Activated CD8-positive, alpha-beta T cell treated with anti-CD3 and anti-CD28 coated beads, Interleukin-2, amount 10 ng/mL, durations not matched to agents 7 days and 5 days (primary cell): ENCODE measurements around the gene ZCCHC14. TPM values are rescaled to one million over a fixed set of nuclear protein-coding genes. Genes with fewer than 3 reads are reported as not detected.
"Not testable (repeated sequence)": the region's sequence is repeated elsewhere in the genome, so short reads cannot be mapped to it uniquely, and the experiment has no call there.

ENCODE experiments used
- ATAC-seq: fragments of 150-1000 bp; cut with Tn5 transposase; one replicate; pipeline ENCODE4 v1.10.0; 2021; ENCODE audit warnings: moderate library complexity
- CTCF ChIA-PET: fragments of 350-600 bp; sonication (Branson Sonifier 250); formaldehyde crosslinking; loops from one replicate; lab custom pipeline; 2021; ENCODE audit warnings: antibody characterized with exemption; lab: Charles Lee
- POLR2A ChIA-PET: fragments of 350-600 bp; sonication (Branson Sonifier 250); formaldehyde crosslinking; loops from one replicate; lab custom pipeline; 2021; ENCODE audit warnings: antibody characterized with exemption; lab: Charles Lee
- DNase-seq: peaks from one replicate; pipeline ENCODE4 v3.0.0-alpha.2; 2020
- H3K27ac Mint-ChIP-seq: one replicate; pipeline ENCODE4 v1.8.0; 2021; ENCODE audit warnings: mild to moderate bottlenecking, mixed read lengths
- H3K27me3 Mint-ChIP-seq: one replicate; pipeline ENCODE4 v1.8.0; 2021; ENCODE audit warnings: low read depth, mixed read lengths
- H3K36me3 Mint-ChIP-seq: one replicate; pipeline ENCODE4 v1.8.0; 2021; ENCODE audit warnings: low read depth, mixed read lengths
- H3K4me1 Mint-ChIP-seq: one replicate; pipeline ENCODE4 v1.8.0; 2021; ENCODE audit warnings: low read depth, mixed read lengths
- H3K4me3 Mint-ChIP-seq: one replicate; pipeline ENCODE4 v1.8.0; 2021; ENCODE audit warnings: mild to moderate bottlenecking, mixed read lengths
- H3K9me3 Mint-ChIP-seq: one replicate; pipeline ENCODE4 v1.8.0; 2022; ENCODE audit warnings: mixed read lengths; ENCODE audit not compliant: insufficient read depth
- total RNA-seq, 2 experiments: library from RNA; stranded (reverse); gene quantifications; one replicate each; pipeline ENCODE4 v1.2.3, GENCODE V29; 2021

ZCCHC14 gene
- total RNA-seq, 2 experiments from 2014 or later, result 2.6 to 2.7 TPM

DNA sequence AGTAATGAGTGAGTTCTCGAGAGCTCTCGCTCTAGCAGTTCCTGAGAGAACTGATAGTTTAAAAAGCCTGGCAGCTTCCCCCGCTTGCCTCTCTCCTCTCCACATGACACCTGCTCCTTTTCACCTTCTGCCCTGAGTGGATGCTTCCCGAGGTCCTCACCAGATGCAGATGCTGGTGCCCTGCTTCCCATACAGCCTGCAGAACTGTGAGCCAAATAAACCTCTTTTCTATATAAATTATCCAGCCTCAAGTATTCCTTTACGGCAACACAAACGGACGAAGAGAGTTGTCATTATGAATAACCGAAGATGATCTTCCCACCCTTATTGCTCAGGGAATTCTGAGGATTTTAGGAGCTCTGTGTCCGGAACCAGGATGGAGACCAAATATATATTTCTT, 41.9 kb upstream of the ZCCHC14 start:
- no peak overlapping the region for H3K4me3 Mint-ChIP-seq
- no peaks in the 10 kb centered on the region for H3K4me1 Mint-ChIP-seq
- H3K36me3 Mint-ChIP-seq, result peaks cover 2% of the 10 kb centered on the region
- ATAC-seq (no peak), DNase-seq (no peak)
- peaks cover 17% of the 10 kb centered on the region for H3K9me3 Mint-ChIP-seq
- peaks cover 10% of the 10 kb centered on the region for H3K27me3 Mint-ChIP-seq
- H3K27ac Mint-ChIP-seq, result no peak overlapping the region
- ChIA-PET POLR2A (no interaction called here), CTCF (no interaction called here)

DNA sequence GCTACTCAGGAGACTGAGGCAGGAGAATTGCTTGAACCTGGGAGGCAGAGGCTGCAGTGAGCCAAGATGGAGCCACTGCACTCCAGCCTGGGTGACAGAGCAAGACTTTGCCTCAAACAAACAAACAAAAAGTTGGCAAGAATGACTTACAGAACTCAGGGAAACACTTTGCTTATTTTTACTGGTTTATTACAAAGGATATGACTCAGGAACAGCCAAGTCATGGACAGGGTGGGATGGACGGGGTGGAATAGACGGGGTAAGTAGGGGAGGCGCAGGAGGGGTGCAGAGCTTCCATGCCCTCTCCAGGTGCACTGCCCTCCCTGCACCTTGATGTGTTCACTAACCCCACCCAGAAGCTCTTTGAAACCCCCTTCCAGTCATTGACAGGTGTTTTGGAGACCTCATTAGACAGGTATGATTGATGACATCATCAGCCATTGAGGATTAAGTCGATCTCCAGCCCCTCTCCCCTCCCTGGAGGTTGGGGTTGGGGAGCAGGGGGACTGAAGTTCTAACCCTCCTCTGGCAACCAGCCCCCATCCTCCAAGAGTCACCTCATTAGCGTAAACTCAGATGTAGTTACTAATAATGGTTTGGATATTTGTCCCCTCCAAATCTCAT, 41.3 kb upstream of the ZCCHC14 start:
- H3K9me3 Mint-ChIP-seq, result peaks cover 17% of the 10 kb centered on the region
- ATAC-seq, result no peak
- no peak overlapping the region for H3K4me3 Mint-ChIP-seq
- no peak for DNase-seq
- CTCF ChIA-PET, result no interaction called here
- peaks cover 2% of the 10 kb centered on the region for H3K36me3 Mint-ChIP-seq
- peaks cover 10% of the 10 kb centered on the region for H3K27me3 Mint-ChIP-seq
- no peak overlapping the region for H3K27ac Mint-ChIP-seq
- H3K4me1 Mint-ChIP-seq, result no peaks in the 10 kb centered on the region
- POLR2A ChIA-PET, result no interaction called here

DNA sequence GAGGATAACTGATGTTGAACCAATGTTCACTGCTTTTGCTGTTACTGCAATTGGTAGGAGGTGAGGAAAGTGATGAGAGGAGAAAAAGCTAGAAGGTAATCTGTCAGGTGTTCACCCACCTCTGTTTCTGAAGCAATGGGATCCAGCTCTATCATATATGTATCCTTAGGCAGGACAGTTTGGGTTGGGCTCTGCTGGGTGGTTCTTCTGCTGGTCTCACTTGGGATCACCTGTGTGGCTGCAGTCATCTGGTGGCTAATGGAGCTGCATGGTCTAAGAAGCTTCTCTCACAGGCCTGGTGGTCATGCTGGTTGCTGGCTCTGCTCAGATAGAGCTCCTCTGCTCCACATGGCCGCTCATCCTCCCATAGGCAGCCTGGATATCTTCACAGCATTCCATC, 40.2 kb upstream of the ZCCHC14 start:
- CTCF ChIA-PET, result interaction anchor here (1.0 kb wide), 1 partner anchor 103 kb away, joined by 3 read pairs; no protein-coding TSS in a partner anchor
- H3K36me3 Mint-ChIP-seq, result peaks cover 2% of the 10 kb centered on the region
- no peaks in the 10 kb centered on the region for H3K4me1 Mint-ChIP-seq

DNA sequence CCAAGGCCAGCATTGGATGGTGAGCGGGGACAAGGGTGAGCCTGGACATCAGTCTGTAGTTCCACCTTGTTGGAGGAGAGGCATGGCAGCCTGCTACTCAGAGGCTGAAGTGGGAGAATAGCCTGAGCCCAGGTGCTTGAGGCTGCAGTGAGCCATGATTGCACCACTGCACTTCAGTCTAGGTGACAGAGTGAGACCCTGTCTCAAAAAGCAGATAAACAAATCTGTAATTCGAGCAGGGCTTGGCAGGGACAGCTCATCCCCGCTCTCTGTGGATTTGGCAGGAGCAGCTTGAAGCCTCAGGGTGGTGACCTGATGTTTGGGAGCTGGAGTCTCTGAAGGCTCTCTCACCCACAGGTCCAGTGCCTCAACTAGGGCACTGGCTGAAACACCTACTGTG, 38.6 kb upstream of the ZCCHC14 start:
- H3K4me1 Mint-ChIP-seq, result no peaks in the 10 kb centered on the region
- CTCF ChIA-PET, result no interaction called here
- ATAC-seq, result no peak
- no peak for DNase-seq
- POLR2A ChIA-PET, result no interaction called here
- H3K4me3 Mint-ChIP-seq, result no peak overlapping the region
- peaks cover 2% of the 10 kb centered on the region for H3K36me3 Mint-ChIP-seq
- peaks cover 13% of the 10 kb centered on the region for H3K9me3 Mint-ChIP-seq
- H3K27me3 Mint-ChIP-seq, result peaks cover 5% of the 10 kb centered on the region
- no peak overlapping the region for H3K27ac Mint-ChIP-seq

More for the DNA sequence above, 40.2 kb upstream of the ZCCHC14 start:
- ATAC-seq, result no peak
- Mint-ChIP-seq H3K4me3 (no peak overlapping the region), H3K27ac (no peak overlapping the region), H3K27me3 (peaks cover 10% of the 10 kb centered on the region), H3K9me3 (peaks cover 17% of the 10 kb centered on the region)
- POLR2A ChIA-PET, result no interaction called here
- DNase-seq, result no peak

DNA sequence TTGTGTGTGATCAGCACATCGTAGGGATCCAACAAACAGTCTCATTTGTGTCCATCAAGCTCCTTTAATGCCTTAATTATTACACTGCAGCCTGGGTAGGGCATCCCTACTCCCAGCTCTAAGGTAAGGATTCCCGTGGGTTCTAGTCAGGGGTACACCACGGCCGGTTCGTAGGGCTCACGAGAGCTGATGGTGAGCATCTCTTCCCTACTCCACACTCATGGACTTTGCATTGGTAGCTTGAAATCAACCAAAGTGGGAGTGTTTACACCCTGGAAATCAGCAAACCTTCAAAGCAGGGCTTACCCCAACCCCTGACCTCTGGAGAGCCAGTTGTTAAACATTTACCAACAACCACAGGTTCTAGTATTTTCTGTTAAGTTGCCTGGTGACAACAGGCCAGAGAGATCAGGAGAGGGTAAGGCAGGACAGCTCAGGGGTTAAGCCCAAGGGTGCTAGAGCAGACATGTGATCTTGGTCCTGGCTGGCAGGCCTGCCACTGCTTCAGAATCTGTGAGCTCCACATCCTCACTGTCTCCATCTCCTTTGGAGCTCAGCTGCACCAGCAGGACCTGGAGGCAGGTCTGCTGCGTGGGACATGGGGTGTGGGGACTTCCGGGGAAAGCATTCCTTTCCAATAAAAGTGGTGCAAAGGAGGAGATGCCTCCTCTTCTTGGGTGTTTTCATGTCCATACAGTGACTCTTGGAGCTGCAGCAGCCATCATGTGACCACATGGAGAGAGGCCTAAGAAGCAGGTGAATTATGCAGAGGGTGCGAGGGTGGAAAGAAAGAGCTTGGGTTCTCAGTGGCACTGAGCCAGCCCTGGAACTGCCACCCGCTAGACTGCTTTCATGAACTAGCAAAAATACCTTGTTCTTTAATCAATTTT, 36.1 kb upstream of the ZCCHC14 start:
- Mint-ChIP-seq H3K36me3 (peaks cover 2% of the 10 kb centered on the region), H3K27ac (no peak overlapping the region), H3K4me1 (no peaks in the 10 kb centered on the region), H3K27me3 (peaks cover 12% of the 10 kb centered on the region), H3K9me3 (peaks cover 9% of the 10 kb centered on the region), H3K4me3 (no peak overlapping the region)
- ChIA-PET CTCF (no interaction called here), POLR2A (interaction anchor here (0.6 kb wide), 1 partner anchor 68 kb away, joined by 4 read pairs; no protein-coding TSS in a partner anchor)
- no peak for ATAC-seq
- no peak for DNase-seq

DNA sequence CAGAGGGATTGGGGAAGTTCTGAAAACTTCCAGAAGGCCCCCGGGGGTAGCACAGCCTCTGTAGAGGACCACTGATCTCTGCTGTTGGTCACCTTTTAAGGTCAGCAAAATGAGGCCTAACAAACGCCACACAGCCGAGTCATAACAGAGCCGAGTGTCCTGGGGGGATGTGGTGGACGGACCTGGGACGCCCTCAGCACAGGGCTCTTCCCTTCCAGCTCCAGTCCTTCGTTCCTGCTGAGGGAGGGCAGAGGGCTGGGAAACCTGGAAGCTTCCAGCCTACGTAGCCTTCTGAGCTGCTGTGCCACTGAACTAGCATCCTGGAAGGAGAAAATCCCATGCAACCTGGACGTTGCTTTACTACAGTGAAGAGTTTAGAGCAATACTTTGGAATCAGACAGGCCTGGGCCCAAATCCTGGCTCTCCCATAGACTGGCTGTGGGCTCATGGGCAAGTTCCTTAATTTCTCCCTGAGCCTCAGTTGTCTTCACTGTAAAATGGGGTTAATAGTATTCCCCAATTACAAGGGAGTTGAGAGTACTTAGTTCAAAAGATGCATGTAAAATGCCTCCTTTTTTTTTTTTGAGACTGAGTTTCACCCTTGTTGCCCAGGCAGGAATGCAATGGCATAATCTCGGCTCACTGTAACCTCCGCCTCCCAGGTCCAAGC, 34.4 kb upstream of the ZCCHC14 start:
- CTCF ChIA-PET, result no interaction called here
- H3K36me3 Mint-ChIP-seq, result peaks cover 2% of the 10 kb centered on the region
- no peaks in the 10 kb centered on the region for H3K4me1 Mint-ChIP-seq
- peaks cover 5% of the 10 kb centered on the region for H3K9me3 Mint-ChIP-seq
- POLR2A ChIA-PET, result no interaction called here
- peaks cover 10% of the 10 kb centered on the region for H3K27me3 Mint-ChIP-seq
- DNase-seq (no peak), ATAC-seq (no peak)
- no peak overlapping the region for H3K4me3 Mint-ChIP-seq
- H3K27ac Mint-ChIP-seq, result no peak overlapping the region

DNA sequence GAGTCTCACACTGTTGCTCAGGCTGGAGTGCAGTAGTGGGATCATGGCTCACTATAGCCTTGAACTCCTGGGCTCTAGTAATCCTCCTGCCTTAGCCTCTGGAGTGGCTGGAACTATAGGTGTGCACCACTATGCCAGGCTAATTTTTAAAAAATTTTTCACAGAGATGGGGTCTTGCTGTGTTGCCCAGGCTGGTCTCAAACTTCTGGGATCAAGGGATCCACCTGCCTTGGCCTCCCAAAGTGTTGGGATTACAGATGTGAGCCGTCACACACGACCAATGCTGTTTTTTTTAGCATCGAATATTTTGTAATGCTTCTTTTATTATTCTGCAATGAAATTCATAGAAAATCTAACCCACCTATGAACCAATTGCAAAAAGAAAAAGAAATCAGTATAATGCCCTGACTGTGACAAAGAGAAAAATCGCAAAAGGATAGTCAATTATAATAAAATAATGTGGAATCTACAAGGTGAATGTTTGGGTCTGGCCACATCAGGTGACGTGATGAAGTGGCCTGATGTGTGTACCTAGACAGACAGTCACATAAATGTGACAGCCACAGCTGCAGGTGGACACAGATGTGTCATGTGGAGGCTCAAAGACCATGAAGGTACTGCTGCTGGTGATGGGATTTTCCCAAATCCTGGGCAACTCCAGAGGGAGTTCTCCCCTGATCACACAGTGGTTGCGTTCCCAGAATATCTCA, 33.6 kb upstream of the ZCCHC14 start:
- Mint-ChIP-seq H3K9me3 (peaks cover 5% of the 10 kb centered on the region), H3K4me3 (no peak overlapping the region)
- POLR2A ChIA-PET, result no interaction called here

DNA sequence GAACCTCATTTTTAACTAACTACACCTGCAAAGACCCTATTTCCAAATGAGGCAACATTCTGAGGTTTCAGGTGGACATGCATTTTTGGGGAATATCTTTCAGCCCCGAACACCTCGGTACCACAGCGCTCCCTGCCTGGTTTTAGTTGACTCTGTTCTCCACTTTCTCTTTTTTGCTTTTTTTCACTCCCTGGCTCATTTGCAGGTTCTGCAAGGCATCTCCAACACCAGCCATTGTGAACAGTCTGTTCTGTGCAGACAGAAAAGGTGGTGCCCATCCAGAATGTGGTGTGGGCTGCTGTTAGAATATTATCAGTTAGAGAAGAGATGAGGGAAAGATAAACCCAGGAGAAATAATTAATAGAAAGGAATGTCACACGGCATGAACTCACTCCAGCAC, 32.5 kb upstream of the ZCCHC14 start:
- POLR2A ChIA-PET, result no interaction called here

More for the DNA sequence above, 33.6 kb upstream of the ZCCHC14 start:
- DNase-seq (no peak), ATAC-seq (no peak)
- Mint-ChIP-seq H3K27me3 (peaks cover 10% of the 10 kb centered on the region), H3K36me3 (peaks cover 2% of the 10 kb centered on the region), H3K27ac (no peak overlapping the region), H3K4me1 (no peaks in the 10 kb centered on the region)
- CTCF ChIA-PET, result no interaction called here

DNA sequence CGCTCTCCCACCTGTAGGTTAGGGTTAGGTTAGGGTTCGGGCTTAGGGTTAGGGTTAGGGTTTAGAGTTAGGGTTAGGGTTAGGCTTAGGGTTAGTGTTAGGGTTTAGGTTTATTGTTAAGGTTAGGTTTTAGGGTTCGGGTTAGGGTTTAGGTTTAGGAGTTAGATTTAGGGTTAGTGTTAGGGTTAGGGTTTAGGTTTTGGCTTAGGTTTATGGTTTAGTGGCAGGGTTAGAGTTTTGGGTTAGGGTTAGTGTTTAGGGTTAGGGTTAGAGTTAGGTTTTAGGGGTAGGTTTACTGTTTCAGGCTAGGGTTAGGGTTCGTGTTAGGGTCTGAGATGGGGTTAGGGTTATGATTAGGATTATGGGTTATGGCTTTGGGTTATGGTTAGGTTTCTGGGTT, 31.6 kb upstream of the ZCCHC14 start:
- ChIA-PET POLR2A (no interaction called here), CTCF (no interaction called here)
- ATAC-seq, result no peak
- Mint-ChIP-seq H3K4me1 (no peaks in the 10 kb centered on the region), H3K9me3 (no peaks in the 10 kb centered on the region), H3K27me3 (peaks cover 10% of the 10 kb centered on the region), H3K27ac (no peak overlapping the region), H3K36me3 (no peaks in the 10 kb centered on the region), H3K4me3 (no peak overlapping the region)
- DNase-seq, result no peak

More for the DNA sequence above, 32.5 kb upstream of the ZCCHC14 start:
- no peak overlapping the region for H3K4me3 Mint-ChIP-seq
- DNase-seq (no peak), ATAC-seq (no peak)
- H3K4me1 Mint-ChIP-seq, result no peaks in the 10 kb centered on the region
- H3K27me3 Mint-ChIP-seq, result peaks cover 10% of the 10 kb centered on the region
- peaks cover 3% of the 10 kb centered on the region for H3K9me3 Mint-ChIP-seq
- CTCF ChIA-PET, result no interaction called here
- H3K27ac Mint-ChIP-seq, result no peak overlapping the region
- peaks cover 2% of the 10 kb centered on the region for H3K36me3 Mint-ChIP-seq

DNA sequence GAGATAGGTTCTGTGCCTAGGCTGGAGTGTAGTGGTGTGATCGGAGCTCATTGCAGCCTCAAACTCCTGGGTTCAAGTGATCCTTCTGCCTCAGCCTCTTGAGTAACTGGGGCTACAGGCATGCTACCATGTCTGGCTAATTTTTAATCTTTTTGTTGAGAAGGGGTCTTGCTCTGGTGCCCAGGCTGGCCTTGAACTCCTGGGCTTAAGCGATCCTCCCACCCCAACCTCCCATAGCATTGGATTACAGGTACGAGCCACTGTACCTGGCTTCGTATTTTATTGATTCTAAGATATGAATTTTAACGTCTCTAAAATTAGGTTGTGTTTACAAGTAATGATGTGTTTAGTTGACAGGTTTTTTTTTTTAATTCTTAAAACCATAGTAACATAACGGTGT, 30.8 kb upstream of the ZCCHC14 start:
- H3K9me3 Mint-ChIP-seq, CTCF ChIA-PET, H3K4me1 Mint-ChIP-seq, H3K27me3 Mint-ChIP-seq, H3K36me3 Mint-ChIP-seq, DNase-seq, H3K27ac Mint-ChIP-seq, POLR2A ChIA-PET, H3K4me3 Mint-ChIP-seq, ATAC-seq: not testable (repeated sequence)

DNA sequence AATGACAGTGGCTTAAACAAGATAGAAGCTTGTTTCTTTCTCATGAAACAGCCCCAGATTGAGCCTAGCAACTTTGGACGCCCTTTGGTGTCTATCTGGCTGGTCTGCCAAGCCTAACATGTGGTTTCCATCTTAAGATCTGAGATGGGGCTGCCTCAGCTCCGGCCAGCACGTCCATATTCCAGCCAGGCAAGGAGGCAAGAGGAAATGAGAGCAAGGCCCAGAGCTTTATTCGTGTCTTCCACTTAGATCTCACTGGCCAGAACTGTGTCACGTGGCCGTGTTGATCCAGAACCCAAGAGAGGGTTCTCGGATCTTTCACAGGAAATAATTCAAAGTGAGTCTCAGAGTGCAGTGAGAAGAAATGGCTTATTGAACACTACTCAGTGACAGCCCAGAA, 28.9 kb upstream of the ZCCHC14 start:
- POLR2A ChIA-PET, CTCF ChIA-PET, ATAC-seq: not testable (repeated sequence)

More for the DNA sequence above, 28.9 kb upstream of the ZCCHC14 start:
- not testable (repeated sequence) for H3K27me3 Mint-ChIP-seq, H3K36me3 Mint-ChIP-seq, H3K4me1 Mint-ChIP-seq, H3K9me3 Mint-ChIP-seq, DNase-seq, H3K27ac Mint-ChIP-seq, H3K4me3 Mint-ChIP-seq
